ENCODE data around the gene HSPA1B.
"Not testable (repeated sequence)": the region's sequence is repeated elsewhere in the genome, so short reads cannot be mapped to it uniquely, and the experiment has no call there.

Gene HSPA1B

DNA sequence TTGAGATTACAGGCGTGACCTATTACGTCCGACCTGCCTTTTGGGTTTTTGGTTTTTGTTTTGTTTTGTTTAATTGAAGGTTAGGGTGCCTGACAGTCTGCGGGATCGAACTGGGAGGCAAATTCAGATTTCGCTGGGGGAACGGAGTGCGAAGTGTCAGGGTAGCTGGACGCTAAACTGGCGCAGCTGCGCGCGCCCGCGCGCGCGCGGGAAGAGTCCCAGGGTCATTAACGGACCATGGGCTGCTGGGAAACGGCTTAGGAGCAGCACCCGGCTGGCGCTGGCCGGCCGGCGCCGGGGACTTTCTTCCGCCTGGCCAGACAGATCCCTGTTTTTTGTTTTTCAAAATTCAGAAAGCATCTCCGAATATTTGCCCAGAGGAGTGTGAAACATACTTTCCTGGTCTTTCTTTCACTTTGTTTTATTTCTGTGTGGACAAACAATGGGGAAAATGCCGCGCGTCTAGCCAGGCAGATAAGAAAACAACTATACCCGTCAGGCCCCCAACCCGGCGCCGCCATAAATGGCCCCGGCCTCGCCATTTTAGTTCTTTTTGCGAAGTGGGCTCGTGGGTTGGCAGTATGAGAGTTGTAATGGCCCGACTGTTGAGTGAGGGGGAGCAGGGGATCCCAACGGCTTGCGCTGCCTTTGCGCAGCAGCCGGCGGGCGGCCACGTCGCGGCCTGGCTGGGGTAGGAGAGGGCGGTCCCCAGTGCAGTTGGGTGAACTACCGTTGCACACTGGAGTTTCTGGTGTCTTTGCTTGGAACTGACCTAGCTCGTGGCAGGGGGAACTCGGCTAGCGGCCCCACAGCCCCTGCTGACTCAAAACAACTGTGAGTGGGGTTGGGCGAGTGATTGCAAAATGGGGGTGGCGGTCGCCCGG is 7.1 kb downstream of the HSPA1B start:
- peak; percentile 95 for DNase-seq (ENCODE audit: insufficient read length, low spot score)
- FAIRE-seq, result no peak
- TF ChIP-seq, protein P1, sequence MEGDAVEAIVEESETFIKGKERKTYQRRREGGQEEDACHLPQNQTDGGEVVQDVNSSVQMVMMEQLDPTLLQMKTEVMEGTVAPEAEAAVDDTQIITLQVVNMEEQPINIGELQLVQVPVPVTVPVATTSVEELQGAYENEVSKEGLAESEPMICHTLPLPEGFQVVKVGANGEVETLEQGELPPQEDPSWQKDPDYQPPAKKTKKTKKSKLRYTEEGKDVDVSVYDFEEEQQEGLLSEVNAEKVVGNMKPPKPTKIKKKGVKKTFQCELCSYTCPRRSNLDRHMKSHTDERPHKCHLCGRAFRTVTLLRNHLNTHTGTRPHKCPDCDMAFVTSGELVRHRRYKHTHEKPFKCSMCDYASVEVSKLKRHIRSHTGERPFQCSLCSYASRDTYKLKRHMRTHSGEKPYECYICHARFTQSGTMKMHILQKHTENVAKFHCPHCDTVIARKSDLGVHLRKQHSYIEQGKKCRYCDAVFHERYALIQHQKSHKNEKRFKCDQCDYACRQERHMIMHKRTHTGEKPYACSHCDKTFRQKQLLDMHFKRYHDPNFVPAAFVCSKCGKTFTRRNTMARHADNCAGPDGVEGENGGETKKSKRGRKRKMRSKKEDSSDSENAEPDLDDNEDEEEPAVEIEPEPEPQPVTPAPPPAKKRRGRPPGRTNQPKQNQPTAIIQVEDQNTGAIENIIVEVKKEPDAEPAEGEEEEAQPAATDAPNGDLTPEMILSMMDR (IDR thresholded peaks at IDR 0.05; ENCODE audit: insufficient read depth, missing control alignments), result no peak

DNA sequence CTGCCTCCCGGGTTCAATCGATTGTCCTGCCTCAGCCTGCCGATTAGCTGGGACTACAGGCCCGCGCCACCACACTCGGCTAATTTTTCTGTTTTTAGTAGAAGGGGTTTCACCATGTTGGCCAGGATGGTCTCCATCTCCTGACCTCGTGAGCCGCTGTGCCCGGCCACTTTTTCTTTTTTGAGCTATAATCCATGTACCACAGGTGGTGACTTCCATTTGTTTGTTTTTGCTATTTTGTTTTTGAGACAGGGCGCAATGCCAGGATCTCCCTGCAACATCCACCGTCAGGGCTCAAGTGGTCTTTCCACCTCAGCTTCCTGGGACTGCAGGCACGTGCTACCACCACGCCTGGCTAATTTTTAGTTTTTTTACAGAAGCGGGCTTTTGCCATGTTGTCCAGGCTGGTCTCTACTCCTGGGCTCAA is 8.5 kb downstream of the HSPA1B start:
- FAIRE-seq, result no peak
- TF ChIP-seq, protein P1 (IDR thresholded peaks at IDR 0.05; ENCODE audit: insufficient read depth, missing control alignments), result no peak
- DNase-seq (ENCODE audit: insufficient read length, low spot score), result no peak

DNA sequence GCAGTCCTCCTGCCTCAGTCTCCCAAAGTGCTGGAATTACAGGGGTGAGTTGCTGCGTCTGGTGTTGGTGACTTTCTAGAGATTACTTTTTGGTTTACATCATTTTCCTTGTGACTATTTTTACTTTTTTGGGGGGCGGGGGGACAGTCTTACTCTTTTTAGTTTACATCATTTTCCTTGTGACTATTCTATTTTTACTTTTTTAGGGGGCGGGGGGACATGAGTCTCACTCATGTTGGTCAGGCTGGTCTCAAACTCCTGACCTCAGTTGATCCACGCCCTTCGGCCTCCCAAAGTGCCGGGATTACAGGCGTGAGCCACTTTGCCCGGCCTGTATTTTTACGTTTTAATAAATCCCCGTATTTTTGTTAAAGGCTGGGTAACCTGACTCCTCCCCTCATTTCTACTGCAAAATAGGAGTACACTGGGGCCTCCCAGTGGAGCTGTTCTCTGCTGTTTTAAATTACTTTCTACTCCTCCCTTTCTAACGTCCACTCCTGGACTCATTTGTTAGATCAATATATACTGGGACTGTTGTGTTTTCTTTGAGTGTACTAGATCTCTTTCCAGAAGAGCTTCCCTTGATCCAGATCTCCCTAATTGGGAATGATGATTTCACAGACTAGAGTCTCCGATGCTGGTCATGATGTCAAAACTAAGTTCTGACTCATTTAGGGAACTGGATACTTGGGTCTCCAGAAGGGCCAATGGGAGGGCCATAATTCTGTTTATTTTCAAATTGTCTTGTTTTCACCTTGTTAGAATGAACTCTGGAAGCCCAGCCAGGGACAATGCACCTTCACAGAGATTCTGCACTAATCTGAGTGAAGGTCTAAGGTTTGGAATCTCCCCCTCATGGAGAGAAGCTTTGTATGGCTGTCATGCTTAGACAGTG is 9.2 kb downstream of the HSPA1B start:
- DNase-seq (ENCODE audit: insufficient read length, low spot score) (no peak), FAIRE-seq (no peak)
- TF ChIP-seq, protein P1 (IDR thresholded peaks at IDR 0.05; ENCODE audit: insufficient read depth, missing control alignments), result no peak

DNA sequence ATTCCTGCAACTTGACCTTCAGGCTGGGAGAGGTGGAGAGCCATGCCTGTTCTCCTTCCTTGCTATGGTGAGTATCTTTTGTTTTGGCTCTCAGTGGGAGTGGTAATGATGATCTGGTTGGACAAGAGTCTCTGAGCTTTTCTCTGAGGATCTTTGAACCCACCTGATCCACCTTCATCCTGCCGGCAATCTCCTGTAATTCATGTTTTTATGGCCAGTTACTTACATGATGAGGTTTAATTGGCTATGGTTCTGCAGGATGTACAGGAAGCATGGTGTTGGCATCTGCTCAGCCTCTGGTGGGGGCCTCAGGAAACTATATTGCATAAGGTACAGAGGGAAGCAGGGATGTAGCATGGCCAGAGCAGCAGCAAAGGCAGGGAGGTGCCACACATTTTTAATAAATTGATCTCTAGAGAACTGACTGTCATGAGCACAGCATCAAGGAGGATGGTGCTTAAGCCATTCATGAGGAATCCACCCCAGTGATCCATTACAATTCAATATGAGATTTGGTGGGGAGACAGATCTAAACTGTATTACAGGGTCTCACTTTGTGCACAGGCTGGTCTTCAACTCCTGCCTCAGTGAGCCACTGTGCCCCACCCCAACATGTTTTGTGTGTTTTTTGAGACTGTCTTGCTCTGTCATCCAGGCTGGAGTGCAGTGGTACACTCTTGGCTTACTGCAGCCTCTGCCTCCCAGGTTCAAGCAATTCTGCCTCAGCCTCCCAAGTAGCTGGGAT is 10.0 kb downstream of the HSPA1B start:
- TF ChIP-seq, protein P1 (IDR thresholded peaks at IDR 0.05; ENCODE audit: insufficient read depth, missing control alignments), result no peak
- DNase-seq (ENCODE audit: insufficient read length, low spot score) (no peak), FAIRE-seq (no peak)

DNA sequence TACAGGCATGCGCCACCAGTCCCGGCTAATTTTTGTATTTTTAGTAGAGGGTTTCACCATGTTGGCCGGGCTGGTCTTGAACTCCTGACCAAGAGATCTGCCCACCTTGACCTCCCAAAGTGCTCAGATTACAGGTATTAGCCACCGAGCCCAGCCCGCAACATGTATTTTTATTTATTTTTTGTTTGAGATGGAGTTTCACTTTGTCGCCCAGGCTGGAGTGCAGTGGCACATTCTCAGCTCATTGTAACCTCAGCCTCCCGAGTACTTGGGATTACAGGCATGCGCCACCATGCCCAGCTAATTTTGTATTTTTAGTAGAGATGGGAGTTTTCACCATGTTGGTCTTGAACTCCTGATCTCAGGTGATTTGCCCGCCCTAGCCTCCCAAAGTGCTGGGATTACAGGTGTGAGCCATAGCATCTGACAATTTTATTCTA is 10.6 kb downstream of the HSPA1B start:
- DNase-seq (ENCODE audit: insufficient read length, low spot score); FAIRE-seq: not testable (repeated sequence)

DNA sequence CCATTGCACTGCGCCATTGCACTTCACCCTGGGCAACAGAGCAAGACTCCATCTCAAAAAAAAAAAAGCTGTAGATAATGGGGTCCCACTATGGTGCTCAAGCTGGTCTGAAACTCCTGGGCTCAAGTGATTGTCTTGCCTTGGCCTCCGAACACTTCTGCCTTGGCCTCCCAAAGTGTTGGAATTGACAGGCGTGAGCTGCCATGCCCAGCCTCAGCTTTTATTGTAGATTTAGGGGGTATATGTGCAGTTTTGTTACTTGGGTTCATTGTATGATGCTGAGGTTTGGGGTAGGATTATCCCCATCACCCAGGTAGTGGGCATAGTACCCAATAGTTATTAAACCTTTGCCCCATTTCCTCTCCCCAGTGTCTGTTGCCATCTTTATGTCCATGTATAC is 11.4 kb downstream of the HSPA1B start:
- DNase-seq (ENCODE audit: insufficient read length, low spot score), result no peak
- TF ChIP-seq, protein P1 (IDR thresholded peaks at IDR 0.05; ENCODE audit: insufficient read depth, missing control alignments), result no peak
- no peak for FAIRE-seq

DNA sequence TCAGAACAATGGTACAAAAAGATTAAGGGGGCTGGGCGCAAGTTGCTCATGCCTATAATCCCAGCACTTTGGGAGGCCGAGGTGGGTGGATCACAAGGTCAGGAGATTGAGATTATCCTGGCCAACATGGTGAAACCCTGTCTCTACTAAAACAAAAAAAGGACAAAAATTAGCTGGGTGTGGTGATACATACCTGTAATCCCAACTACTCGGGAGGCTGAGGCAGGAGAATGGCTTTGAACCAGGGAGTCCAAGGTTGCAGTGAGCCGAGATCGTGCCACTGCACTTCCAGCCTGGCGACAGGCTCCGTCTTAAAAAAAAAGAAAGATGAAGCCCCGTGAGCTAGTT is 12.2 kb downstream of the HSPA1B start:
- FAIRE-seq; DNase-seq (ENCODE audit: insufficient read length, low spot score): not testable (repeated sequence)

All from D721Med (cell line).